Fibroblast of pulmonary artery (primary cell): ENCODE results near the gene EIF5A.
"Not testable (repeated sequence)": the region's sequence is repeated elsewhere in the genome, so short reads cannot be mapped to it uniquely, and the experiment has no call there.

Experiments used
- DNase-seq: peaks from one replicate; pipeline ENCODE4 v3.0.0-alpha.2; 2010; ENCODE audit warnings: low read depth
- H3K4me3 ChIP-seq: replicated peaks from 2 replicates; pipeline ENCODE4 v1.5.1; 2011; ENCODE audit warnings: low read depth, mild to moderate bottlenecking, control low read depth, low read length, moderate library complexity
- TF ChIP-seq, protein P1 (sequence below): IDR thresholded peaks from 2 replicates; pipeline ENCODE4 v1.5.1; 2011; ENCODE audit warnings: mild to moderate bottlenecking, control low read depth, low read length, inconsistent platforms; ENCODE audit errors: missing control alignments

The EIF5A gene

DNA sequence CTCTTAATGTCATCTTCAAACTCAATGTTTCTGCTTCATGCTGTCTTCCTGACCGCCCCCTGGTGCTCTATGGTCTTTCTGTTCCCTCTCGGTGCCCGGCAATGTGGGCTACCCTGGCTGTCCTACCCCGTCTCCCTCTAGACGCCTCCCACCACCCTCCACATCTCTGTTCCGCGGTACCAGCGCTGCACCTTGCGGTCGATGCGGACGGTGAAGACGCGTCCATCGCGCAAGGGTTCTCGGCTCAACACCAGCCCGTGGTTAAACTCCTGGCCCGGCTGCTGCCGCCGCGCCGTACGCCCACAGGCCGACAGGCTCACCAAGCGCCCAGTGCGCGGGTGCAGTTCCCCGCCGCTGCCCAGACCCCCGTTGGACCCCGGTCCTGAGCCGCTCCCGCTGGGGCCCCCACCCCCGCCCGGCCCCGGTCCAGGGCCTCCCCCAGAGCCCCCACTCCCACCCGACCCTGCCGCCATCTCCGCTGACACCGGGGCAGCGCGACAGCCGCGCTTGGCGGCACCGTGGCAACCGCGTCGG lies 21.5 kb downstream of the EIF5A start, which contains the start of gene NEURL4:
NEURL4 (minus strand) TSS at position 496 of the 534 bp plus-strand sequence; CDS start at position 473, 23 bp downstream.
- peak within 1 kb of the TSS; percentile 89 for H3K4me3 ChIP-seq
- TF ChIP-seq, protein P1, sequence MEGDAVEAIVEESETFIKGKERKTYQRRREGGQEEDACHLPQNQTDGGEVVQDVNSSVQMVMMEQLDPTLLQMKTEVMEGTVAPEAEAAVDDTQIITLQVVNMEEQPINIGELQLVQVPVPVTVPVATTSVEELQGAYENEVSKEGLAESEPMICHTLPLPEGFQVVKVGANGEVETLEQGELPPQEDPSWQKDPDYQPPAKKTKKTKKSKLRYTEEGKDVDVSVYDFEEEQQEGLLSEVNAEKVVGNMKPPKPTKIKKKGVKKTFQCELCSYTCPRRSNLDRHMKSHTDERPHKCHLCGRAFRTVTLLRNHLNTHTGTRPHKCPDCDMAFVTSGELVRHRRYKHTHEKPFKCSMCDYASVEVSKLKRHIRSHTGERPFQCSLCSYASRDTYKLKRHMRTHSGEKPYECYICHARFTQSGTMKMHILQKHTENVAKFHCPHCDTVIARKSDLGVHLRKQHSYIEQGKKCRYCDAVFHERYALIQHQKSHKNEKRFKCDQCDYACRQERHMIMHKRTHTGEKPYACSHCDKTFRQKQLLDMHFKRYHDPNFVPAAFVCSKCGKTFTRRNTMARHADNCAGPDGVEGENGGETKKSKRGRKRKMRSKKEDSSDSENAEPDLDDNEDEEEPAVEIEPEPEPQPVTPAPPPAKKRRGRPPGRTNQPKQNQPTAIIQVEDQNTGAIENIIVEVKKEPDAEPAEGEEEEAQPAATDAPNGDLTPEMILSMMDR, result peak; percentile 18
- DNase-seq, result no peak

DNA sequence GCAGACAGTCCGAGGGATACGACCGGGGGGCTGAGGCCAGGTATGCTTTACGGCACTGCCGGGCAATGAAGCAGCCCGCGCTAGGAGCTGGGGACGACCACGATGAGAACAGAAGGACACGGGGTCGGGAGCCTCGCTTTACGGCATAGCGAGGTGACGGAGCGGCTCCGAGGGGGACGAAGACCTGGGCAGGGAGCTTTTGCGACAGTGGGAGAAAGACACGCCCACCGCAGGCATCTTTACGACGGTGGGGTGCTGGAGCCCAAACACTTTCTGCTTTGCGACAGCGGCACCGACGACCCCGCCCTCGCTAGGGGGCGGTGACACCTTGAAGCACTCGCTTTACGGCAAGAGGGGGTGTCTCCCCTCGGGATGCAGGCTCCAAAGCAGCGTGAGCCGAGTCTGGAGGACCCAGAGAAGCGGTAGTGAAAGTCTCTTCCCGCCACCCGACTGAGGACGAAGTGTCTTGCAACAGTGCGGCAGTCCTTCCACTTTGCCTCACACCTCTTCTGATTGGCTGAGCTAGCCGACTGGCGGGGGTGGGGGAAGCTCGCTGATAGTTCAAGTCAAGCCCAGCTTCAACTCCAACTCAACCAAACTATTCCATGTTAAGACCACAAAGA lies 22.1 kb downstream of the EIF5A start:
- DNase-seq, result peak; percentile 99
- TF ChIP-seq, protein P1, result no peak
- H3K4me3 ChIP-seq, result peak overlapping the region; percentile 89

DNA sequence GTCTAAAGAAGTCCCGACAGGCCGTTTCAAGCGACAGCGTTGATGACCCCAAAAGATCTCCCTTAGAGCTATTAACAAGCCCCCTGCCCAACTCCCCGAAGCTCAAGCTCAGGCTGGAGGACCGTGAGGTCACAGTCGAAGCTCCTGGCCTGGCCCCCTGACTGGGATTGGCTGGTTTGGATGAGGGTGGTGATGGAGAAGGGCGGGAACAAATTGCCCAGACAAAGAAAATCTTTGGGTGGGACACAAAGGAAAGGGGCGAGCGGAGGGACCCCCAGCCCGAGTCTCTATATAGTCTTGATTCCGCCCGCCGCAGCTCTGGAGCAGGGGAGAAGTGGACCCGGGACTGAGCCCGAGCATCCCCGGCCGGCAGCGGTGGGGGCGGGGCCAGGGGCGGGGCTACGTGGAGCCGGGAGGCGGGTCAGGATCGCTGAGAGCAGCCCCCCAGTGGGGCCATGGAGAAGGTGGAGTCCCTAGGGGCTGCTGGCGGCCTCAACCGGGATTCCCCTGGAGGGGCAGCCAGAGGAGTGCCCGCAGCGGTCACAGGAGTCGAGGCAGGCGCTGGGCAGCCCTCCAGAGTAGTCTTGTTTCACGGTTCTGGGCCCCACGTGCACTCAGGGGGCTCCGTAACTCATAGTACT lies 22.7 kb downstream of the EIF5A start:
- H3K4me3 ChIP-seq, result peak overlapping the region; percentile 89
- peak; percentile 77 for DNase-seq
- TF ChIP-seq, protein P1, result no peak

DNA sequence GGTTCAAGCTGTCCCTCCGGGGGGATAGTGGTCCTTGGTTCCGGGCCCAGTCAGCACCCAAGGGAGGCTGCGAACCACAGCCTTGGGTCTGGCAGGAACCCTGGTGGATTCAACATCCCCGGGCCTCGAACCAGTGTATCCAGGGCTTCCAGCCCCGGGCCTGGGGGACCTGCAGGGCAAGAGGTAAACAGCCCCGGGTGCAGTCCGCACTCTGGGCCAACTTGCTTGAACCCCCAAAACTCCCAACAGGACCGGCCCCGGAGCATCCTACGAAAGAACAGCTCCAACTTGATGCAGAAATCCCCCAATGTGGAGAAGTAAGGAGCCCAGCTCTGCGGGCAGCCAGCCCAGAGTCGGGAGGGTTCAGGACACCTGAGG lies 23.2 kb downstream of the EIF5A start:
- TF ChIP-seq, protein P1, result no peak
- peak overlapping the region; percentile 89 for H3K4me3 ChIP-seq

DNA sequence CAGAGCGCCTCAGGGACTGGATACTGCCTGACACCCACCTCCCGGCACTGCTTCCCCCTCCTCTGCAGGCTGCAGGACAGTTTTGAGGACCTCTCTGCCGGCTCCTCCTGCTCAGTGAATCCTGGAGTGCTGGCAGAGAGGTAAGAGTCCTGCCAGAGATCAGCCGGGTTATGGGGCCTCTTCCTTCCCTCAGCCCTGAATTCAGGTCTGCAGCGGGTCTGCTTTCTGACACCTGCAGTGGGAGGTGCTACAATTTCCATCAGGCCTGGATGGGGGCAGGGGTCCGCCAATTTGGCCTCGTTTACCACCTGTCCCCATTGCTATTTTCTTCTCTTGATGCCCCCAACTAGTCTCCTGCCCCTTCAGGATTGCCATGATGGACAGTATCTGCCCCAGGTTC lies 24.7 kb downstream of the EIF5A start:
- H3K4me3 ChIP-seq, result no peak overlapping the region
- DNase-seq, result no peak
- TF ChIP-seq, protein P1, result no peak

More for the DNA sequence above, 23.2 kb downstream of the EIF5A start:
- DNase-seq, result no peak

DNA sequence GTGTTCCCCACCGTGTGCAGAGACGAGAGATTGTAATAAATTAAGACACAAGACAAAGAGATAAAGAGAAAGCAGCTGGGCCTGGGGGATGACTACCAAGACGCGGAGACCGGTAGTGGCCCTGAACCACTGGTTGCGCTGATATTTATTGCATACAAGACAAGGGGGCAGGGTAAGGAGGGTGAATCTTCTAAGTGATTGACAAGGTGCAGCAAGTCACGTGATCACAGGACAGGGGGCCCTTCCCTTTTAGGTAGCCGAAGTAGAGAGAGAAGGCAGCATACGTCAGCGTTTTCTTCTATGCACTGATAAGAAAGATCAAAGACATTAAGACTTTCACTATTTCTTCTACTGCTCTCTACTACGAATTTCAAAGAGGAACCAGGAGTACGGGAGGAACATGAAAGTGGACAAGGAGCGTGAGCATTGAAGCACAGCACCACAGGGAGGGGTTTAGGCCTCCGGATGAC lies 25.2 kb downstream of the EIF5A start:
- DNase-seq, H3K4me3 ChIP-seq: not testable (repeated sequence)

DNA sequence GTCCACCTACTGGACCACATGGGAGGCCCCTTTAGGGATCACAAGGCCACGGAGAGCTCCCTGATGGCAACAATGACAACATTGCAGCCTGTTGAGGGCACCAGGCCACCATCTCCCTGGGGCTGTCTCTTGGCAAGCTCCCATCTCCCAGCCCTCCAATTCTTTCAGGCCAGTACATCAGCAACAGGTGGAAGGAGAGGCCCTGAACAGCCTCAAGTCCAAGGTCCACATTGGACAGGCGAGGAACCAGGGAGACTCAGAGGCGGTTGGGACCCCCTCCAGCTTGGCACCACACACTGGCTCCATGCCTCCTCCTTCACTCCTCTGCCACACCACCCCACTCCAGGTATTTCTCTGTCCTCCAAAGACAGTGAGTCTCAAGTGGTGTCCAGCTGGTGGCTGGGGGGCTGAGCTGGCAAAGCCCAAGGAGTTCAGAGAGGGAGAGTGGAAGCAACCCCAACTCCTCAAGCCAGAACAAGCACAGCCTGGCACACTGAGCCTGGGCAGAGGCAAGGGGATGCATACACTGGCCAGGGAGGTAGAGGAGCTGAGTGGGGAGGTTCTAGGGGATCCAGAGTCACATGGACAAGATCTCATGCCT lies 27.6 kb downstream of the EIF5A start:
- no peak for DNase-seq
- TF ChIP-seq, protein P1, result no peak
- H3K4me3 ChIP-seq, result no peak overlapping the region

DNA sequence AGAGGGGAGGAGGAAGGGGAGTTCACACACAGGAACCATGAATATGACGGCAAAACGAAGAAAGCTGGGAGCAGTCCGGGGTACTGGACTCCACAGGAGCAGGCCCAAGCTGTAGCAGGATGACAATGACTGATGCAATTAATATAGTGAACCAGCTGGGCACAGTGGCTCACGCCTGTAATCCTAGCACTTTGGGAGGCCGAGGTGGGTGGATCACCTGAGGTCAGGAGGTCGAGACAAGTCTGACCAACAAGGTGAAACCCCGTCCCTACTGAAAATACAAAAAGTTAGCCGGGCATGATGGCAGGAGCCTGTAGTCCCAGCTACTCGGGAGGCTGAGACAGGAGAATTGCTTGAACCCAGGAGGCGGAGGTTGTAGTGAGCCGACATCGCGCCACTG lies 28.3 kb downstream of the EIF5A start:
- DNase-seq, H3K4me3 ChIP-seq: not testable (repeated sequence)
